Ishikawa (cell line): ENCODE results near the gene SLC44A4.

Source experiments
- CEBPB ChIP-seq: IDR thresholded peaks from 2 replicates; pipeline ENCODE4 v1.6.1; 2012
- CREB1 ChIP-seq: IDR thresholded peaks from 2 replicates; pipeline ENCODE4 v1.6.1; 2012; ENCODE audit warnings: low read depth
- EGR1 ChIP-seq: IDR thresholded peaks from 2 replicates; pipeline ENCODE4 v1.6.1; 2012
- EP300 ChIP-seq: IDR thresholded peaks from 2 replicates; pipeline ENCODE4 v1.6.1; 2012; ENCODE audit warnings: borderline replicate concordance
- FOXM1 ChIP-seq: IDR thresholded peaks from 2 replicates; pipeline ENCODE4 v1.6.1; 2012; ENCODE audit warnings: low read depth, borderline replicate concordance
- MAX ChIP-seq: IDR thresholded peaks from 2 replicates; pipeline ENCODE4 v1.6.1; 2012
- NFIC ChIP-seq: IDR thresholded peaks from 2 replicates; pipeline ENCODE4 v1.6.1; 2012
- RAD21 ChIP-seq: IDR thresholded peaks from 2 replicates; pipeline ENCODE4 v1.6.1; 2012; ENCODE audit warnings: low read depth
- TAF1 ChIP-seq: IDR thresholded peaks from 2 replicates; pipeline ENCODE4 v1.6.1; 2012; ENCODE audit warnings: low read depth, mild to moderate bottlenecking
- TCF12 ChIP-seq: IDR thresholded peaks from 2 replicates; pipeline ENCODE4 v1.6.1; 2012; ENCODE audit warnings: low read depth
- TEAD4 ChIP-seq: IDR thresholded peaks from 2 replicates; pipeline ENCODE4 v1.6.1; 2012
- USF1 ChIP-seq: IDR thresholded peaks from 2 replicates; pipeline ENCODE4 v1.6.1; 2012
- YY1 ChIP-seq: IDR thresholded peaks from 2 replicates; pipeline ENCODE4 v1.6.1; 2012; ENCODE audit warnings: low read depth
- ZBTB7A ChIP-seq: IDR thresholded peaks from 2 replicates; pipeline ENCODE4 v1.6.1; 2012; ENCODE audit warnings: low read depth
- TF ChIP-seq, protein P1 (sequence below): IDR thresholded peaks from 2 replicates; pipeline ENCODE4 v1.6.1; 2012; ENCODE audit warnings: low read depth, mild to moderate bottlenecking

The SLC44A4 gene

GRCh38 chr6:31878726-31879125, at the start of gene SLC44A4:
Gene SLC44A4 (minus strand): TSS chr6:31878997. CDS start chr6:31878980, 17 bp downstream.
- no peak for TF ChIP-seq CEBPB
- no peak for TF ChIP-seq ZBTB7A
- TF ChIP-seq TCF12, result no peak
- TF ChIP-seq RAD21, result no peak
- TF ChIP-seq TAF1, result no peak
- no peak for TF ChIP-seq MAX
- TF ChIP-seq YY1, result no peak
- TF ChIP-seq, protein P1, sequence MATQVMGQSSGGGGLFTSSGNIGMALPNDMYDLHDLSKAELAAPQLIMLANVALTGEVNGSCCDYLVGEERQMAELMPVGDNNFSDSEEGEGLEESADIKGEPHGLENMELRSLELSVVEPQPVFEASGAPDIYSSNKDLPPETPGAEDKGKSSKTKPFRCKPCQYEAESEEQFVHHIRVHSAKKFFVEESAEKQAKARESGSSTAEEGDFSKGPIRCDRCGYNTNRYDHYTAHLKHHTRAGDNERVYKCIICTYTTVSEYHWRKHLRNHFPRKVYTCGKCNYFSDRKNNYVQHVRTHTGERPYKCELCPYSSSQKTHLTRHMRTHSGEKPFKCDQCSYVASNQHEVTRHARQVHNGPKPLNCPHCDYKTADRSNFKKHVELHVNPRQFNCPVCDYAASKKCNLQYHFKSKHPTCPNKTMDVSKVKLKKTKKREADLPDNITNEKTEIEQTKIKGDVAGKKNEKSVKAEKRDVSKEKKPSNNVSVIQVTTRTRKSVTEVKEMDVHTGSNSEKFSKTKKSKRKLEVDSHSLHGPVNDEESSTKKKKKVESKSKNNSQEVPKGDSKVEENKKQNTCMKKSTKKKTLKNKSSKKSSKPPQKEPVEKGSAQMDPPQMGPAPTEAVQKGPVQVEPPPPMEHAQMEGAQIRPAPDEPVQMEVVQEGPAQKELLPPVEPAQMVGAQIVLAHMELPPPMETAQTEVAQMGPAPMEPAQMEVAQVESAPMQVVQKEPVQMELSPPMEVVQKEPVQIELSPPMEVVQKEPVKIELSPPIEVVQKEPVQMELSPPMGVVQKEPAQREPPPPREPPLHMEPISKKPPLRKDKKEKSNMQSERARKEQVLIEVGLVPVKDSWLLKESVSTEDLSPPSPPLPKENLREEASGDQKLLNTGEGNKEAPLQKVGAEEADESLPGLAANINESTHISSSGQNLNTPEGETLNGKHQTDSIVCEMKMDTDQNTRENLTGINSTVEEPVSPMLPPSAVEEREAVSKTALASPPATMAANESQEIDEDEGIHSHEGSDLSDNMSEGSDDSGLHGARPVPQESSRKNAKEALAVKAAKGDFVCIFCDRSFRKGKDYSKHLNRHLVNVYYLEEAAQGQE, result no peak
- no peak for TF ChIP-seq EP300
- no peak for TF ChIP-seq NFIC
- no peak for TF ChIP-seq USF1
- TF ChIP-seq FOXM1, result no peak
- TF ChIP-seq CREB1, result no peak

GRCh38 chr6:31928672-31928939, 49.8 kb upstream of the SLC44A4 start:
- no peak for TF ChIP-seq MAX
- TF ChIP-seq USF1, result no peak
- TF ChIP-seq YY1, result no peak

GRCh38 chr6:31927863-31928671, 49.3 kb upstream of the SLC44A4 start:
- no peak for TF ChIP-seq NFIC
- no peak for TF ChIP-seq ZBTB7A
- no peak for TF ChIP-seq YY1
- no peak for TF ChIP-seq TCF12
- TF ChIP-seq CREB1, result no peak
- no peak for TF ChIP-seq EGR1
- TF ChIP-seq MAX, result no peak
- TF ChIP-seq, protein P1, result no peak
- TF ChIP-seq EP300, result no peak
- no peak for TF ChIP-seq RAD21
- no peak for TF ChIP-seq TAF1
- TF ChIP-seq TEAD4, result no peak

DNA sequence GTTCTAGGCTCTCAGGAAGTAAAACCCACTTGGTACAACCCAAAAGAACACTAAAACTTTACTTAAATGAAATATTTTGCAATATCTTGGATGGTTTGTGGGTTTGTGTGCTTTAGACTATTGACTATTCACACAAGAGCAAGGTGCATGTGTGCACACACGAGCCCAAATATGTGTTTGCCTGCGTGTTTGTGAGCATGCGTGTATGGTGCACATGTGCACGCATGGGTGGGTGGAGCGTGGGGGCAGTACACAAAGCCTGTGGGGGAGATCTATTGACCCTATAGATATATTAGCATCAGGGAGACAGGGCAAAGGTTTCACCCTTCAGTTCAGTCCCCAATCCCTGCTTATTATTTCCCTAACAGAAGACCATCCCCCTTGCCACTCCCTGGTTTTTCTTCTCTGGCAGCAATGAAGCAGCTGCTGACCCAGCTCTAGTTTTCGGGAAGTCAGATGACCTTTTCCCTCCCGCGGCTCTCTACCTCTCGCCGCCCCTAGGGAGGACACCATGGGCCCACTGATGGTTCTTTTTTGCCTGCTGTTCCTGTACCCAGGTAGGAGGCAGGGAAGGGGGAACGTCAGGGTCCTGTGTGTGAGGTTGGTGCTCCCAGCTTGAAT, 48.6 kb upstream of the SLC44A4 start, which contains the start of gene C2:
Gene C2 (plus strand): TSS at position 476 of the 621 bp plus-strand sequence. CDS start 36 bp downstream, at position 512.
- TF ChIP-seq CREB1, result no peak
- no peak for TF ChIP-seq EP300
- TF ChIP-seq FOXM1, result no peak
- no peak for TF ChIP-seq TEAD4
- no peak for TF ChIP-seq NFIC
- TF ChIP-seq USF1, result no peak

GRCh38 chr6:31922942-31923341, 44.1 kb upstream of the SLC44A4 start:
- TF ChIP-seq RAD21 (peak; percentile 44), TCF12 (no peak), EGR1 (no peak)

DNA sequence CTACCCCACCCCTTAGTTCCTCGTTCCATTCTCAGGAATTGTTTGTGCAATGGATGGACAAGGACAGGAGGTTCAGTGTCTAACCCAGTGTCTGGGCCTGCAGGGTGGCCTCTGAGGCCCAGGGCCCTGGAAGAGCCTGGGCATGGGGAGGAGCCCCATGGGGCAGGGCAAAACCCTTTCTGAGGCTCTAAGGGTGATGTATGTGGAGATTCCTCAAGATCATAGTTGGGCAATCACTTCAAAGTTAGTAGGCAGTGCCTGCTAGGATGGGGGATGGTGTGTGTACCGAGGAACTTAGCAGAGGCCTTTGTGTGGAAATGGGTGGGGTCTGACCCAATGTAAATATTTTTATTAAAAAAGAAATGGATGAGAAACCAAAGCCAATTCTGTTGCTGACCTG, 42.0 kb upstream of the SLC44A4 start:
- TF ChIP-seq ZBTB7A, result no peak
- no peak for TF ChIP-seq FOXM1
- no peak for TF ChIP-seq NFIC
- TF ChIP-seq RAD21, result no peak
- no peak for TF ChIP-seq YY1
- no peak for TF ChIP-seq EP300
- no peak for TF ChIP-seq TEAD4
- TF ChIP-seq MAX, result no peak
- TF ChIP-seq EGR1, result no peak
- no peak for TF ChIP-seq CEBPB
- no peak for TF ChIP-seq USF1
- TF ChIP-seq TCF12, result no peak
- TF ChIP-seq, protein P1, result no peak
- no peak for TF ChIP-seq TAF1
- no peak for TF ChIP-seq CREB1
